GM21825 (cell line): ENCODE measurements around the gene SIRT7.

Experiments
- ATAC-seq: cut with Tn5 transposase; IDR thresholded peaks from one replicate; pipeline ENCODE4 v1.9.1; 2021; ENCODE audit warnings: mild to moderate bottlenecking, moderate library complexity; ENCODE audit not compliant: unreplicated experiment

Gene SIRT7

GRCh38 chr17:81907219-81908145 is 10.5 kb downstream of the SIRT7 start:
- no peak for ATAC-seq

GRCh38 chr17:81906476-81907218 is 11.3 kb downstream of the SIRT7 start:
- no peak for ATAC-seq

- ATAC-seq = no peak
Observed at GRCh38 chr17:81905993-81906392, 12.0 kb downstream of the SIRT7 start.

- ATAC-seq = no peak
Observed at GRCh38 chr17:81905424-81905875, 12.5 kb downstream of the SIRT7 start.

GRCh38 chr17:81904600-81905423 is 13.2 kb downstream of the SIRT7 start:
- ATAC-seq = no peak

GRCh38 chr17:81903896-81904599 is 13.9 kb downstream of the SIRT7 start:
- no peak for ATAC-seq

GRCh38 chr17:81903415-81903831 is 14.6 kb downstream of the SIRT7 start:
- no peak for ATAC-seq

- ATAC-seq = no peak
Observed at GRCh38 chr17:81902653-81903414, 15.1 kb downstream of the SIRT7 start.

GRCh38 chr17:81902023-81902652 is 15.8 kb downstream of the SIRT7 start, which contains the start of gene NPB:
TSS of gene NPB (plus strand) at chr17:81902238. CDS start at chr17:81902278, 40 bp downstream.
- no peak for ATAC-seq

GRCh38 chr17:81901167-81902022 is 16.6 kb downstream of the SIRT7 start:
- ATAC-seq = no peak

- no peak for ATAC-seq
Observed at GRCh38 chr17:81900181-81900820, 17.7 kb downstream of the SIRT7 start.

GRCh38 chr17:81899514-81900166 is 18.3 kb downstream of the SIRT7 start:
- no peak for ATAC-seq

- ATAC-seq = no peak
Observed at GRCh38 chr17:81898885-81899284, 19.1 kb downstream of the SIRT7 start.

- no peak for ATAC-seq
Observed at GRCh38 chr17:81898029-81898866, 19.7 kb downstream of the SIRT7 start.

GRCh38 chr17:81895400-81895799 is 22.6 kb downstream of the SIRT7 start:
- ATAC-seq = no peak

- ATAC-seq = no peak
Observed at GRCh38 chr17:81891303-81891552, 26.7 kb downstream of the SIRT7 start.
